H9 (cell line): Measurements from ENCODE around the gene GLRX. TPM values are rescaled to one million over a fixed set of nuclear protein-coding genes. Genes with fewer than 3 reads are reported as not detected.

Experiments used
- DNase-seq: peaks from one replicate; pipeline ENCODE4 v3.0.0-alpha.2; 2017
- H2AFZ ChIP-seq: one replicate; pipeline ENCODE4 v1.6.1; 2013; ENCODE audit warnings: mild to moderate bottlenecking, low read length, control low read depth, moderate library complexity
- H2AK5ac ChIP-seq: 2 replicates; pipeline ENCODE4 v1.6.1; 2013; ENCODE audit warnings: low read length, control low read depth, mixed read lengths; ENCODE audit not compliant: insufficient read length
- H2BK120ac ChIP-seq: one replicate; pipeline ENCODE4 v1.6.1; 2013; ENCODE audit warnings: low read depth, mild to moderate bottlenecking, low read length, control low read depth, inconsistent platforms; ENCODE audit not compliant: poor library complexity, severe bottlenecking
- H2BK12ac ChIP-seq: 2 replicates; pipeline ENCODE4 v1.6.1; 2013; ENCODE audit warnings: low read length, control low read depth, mixed read lengths, low read depth; ENCODE audit not compliant: insufficient read length
- H2BK15ac ChIP-seq: 2 replicates; pipeline ENCODE4 v1.6.1; 2013; ENCODE audit warnings: low read depth, low read length, control low read depth
- H2BK20ac ChIP-seq: one replicate; pipeline ENCODE4 v1.6.1; 2013; ENCODE audit warnings: low read depth, mild to moderate bottlenecking, low read length, control low read depth, inconsistent platforms; ENCODE audit not compliant: poor library complexity, severe bottlenecking
- H2BK5ac ChIP-seq: 2 replicates; pipeline ENCODE4 v1.6.1; 2013; ENCODE audit warnings: low read length, control low read depth, mixed read lengths; ENCODE audit not compliant: insufficient read length
- H3K14ac ChIP-seq: 2 replicates; pipeline ENCODE4 v1.6.1; 2013; ENCODE audit warnings: low read length, control low read depth; ENCODE audit not compliant: insufficient read depth
- H3K18ac ChIP-seq: 2 replicates; pipeline ENCODE4 v1.6.1; 2013; ENCODE audit warnings: low read depth, mild to moderate bottlenecking, mixed read lengths, low read length, control low read depth; ENCODE audit not compliant: insufficient read length
- H3K23ac ChIP-seq: 2 replicates; pipeline ENCODE4 v1.6.1; 2013; ENCODE audit warnings: low read length, control low read depth, mixed read lengths, low read depth; ENCODE audit not compliant: insufficient read length
- H3K23me2 ChIP-seq: 2 replicates; pipeline ENCODE4 v1.6.1; 2013; ENCODE audit warnings: low read depth, mild to moderate bottlenecking, mixed read lengths, low read length, control low read depth; ENCODE audit not compliant: insufficient read length, poor library complexity, severe bottlenecking
- H3K27ac ChIP-seq: 2 replicates; pipeline ENCODE4 v1.5.1; 2013; ENCODE audit warnings: low read length, control low read depth, mixed read lengths, low read depth; ENCODE audit not compliant: insufficient read length
- H3K27me3 ChIP-seq: 2 replicates; pipeline ENCODE4 v1.6.1; 2013; ENCODE audit warnings: low read length, control low read depth, inconsistent platforms; ENCODE audit not compliant: insufficient read depth
- H3K4ac ChIP-seq: 2 replicates; pipeline ENCODE4 v1.6.1; 2013; ENCODE audit warnings: low read depth, mild to moderate bottlenecking, control low read depth, inconsistent platforms, low read length, moderate library complexity
- H3K4me1 ChIP-seq: 2 replicates; pipeline ENCODE4 v1.6.1; 2013; ENCODE audit warnings: low read length, control low read depth, inconsistent platforms; ENCODE audit not compliant: insufficient read depth
- H3K4me2 ChIP-seq: 2 replicates; pipeline ENCODE4 v1.6.1; 2013; ENCODE audit warnings: low read length, control low read depth, mixed read lengths; ENCODE audit not compliant: insufficient read length, insufficient read depth
- H3K56ac ChIP-seq: 2 replicates; pipeline ENCODE4 v1.6.1; 2013; ENCODE audit warnings: low read depth, mild to moderate bottlenecking, mixed read lengths, low read length, control low read depth; ENCODE audit not compliant: insufficient read length
- H3K79me1 ChIP-seq: 2 replicates; pipeline ENCODE4 v1.6.1; 2013; ENCODE audit warnings: low read depth, mild to moderate bottlenecking, moderate library complexity, low read length, control low read depth, inconsistent platforms; ENCODE audit not compliant: insufficient read depth, poor library complexity, severe bottlenecking
- H3K79me2 ChIP-seq: 2 replicates; pipeline ENCODE4 v1.6.1; 2013; ENCODE audit warnings: low read length, control low read depth, inconsistent platforms; ENCODE audit not compliant: insufficient read depth
- H3K9ac ChIP-seq: 2 replicates; pipeline ENCODE4 v1.6.1; 2013; ENCODE audit warnings: low read length, control low read depth, mixed read lengths; ENCODE audit not compliant: insufficient read length; ENCODE audit errors: extremely low read depth
- H3K9me3 ChIP-seq: one replicate; pipeline ENCODE4 v1.6.1; 2013; ENCODE audit warnings: low read depth, low read length, inconsistent platforms; ENCODE audit not compliant: control insufficient read depth
- H3T11ph ChIP-seq: one replicate; pipeline ENCODE4 v1.6.1; 2013; ENCODE audit warnings: mild to moderate bottlenecking, low read length, control low read depth, inconsistent platforms
- H4K20me1 ChIP-seq: one replicate; pipeline ENCODE4 v1.6.1; 2013; ENCODE audit not compliant: control insufficient read depth, insufficient read length, insufficient read depth
- H4K5ac ChIP-seq: 2 replicates; pipeline ENCODE4 v1.6.1; 2013; ENCODE audit warnings: low read depth, mild to moderate bottlenecking, mixed read lengths, low read length, control low read depth; ENCODE audit not compliant: insufficient read length
- H4K8ac ChIP-seq: replicated peaks from 2 replicates; pipeline ENCODE4 v1.6.1; 2013; ENCODE audit warnings: low read length, control low read depth, mixed read lengths, low read depth; ENCODE audit not compliant: insufficient read length
- H4K91ac ChIP-seq: 2 replicates; pipeline ENCODE4 v1.6.1; 2013; ENCODE audit warnings: low read depth, mild to moderate bottlenecking, moderate library complexity, mixed read lengths, low read length, control low read depth; ENCODE audit not compliant: insufficient read length
- H3K27ac Mint-ChIP-seq, 3 experiments: 2 replicates in 2 of 3; 3 replicates in 1 of 3; pipeline ENCODE4 v1.8.0; 2020 to 2021; ENCODE audit warnings: mixed read lengths in 3 of 3, mild to moderate bottlenecking in 1 of 3, moderate library complexity in 1 of 3
- H3K27me3 Mint-ChIP-seq: 2 replicates; pipeline ENCODE4 v1.8.0; 2021; ENCODE audit warnings: low read depth, mild to moderate bottlenecking, moderate library complexity, mixed read lengths
- H3K36me3 Mint-ChIP-seq, 3 experiments: 2 replicates in 2 of 3; 3 replicates in 1 of 3; pipeline ENCODE4 v1.8.0; 2020 to 2021; ENCODE audit warnings: low read depth in 3 of 3, mixed read lengths in 3 of 3; ENCODE audit not compliant: insufficient read depth in 1 of 3
- H3K4me1 Mint-ChIP-seq, 2 experiments: 2 replicates each; pipeline ENCODE4 v1.8.0; 2020; ENCODE audit warnings: mixed read lengths in 2 of 2
- H3K4me3 Mint-ChIP-seq, 2 experiments: 2 replicates in 1 of 2; 3 replicates in 1 of 2; pipeline ENCODE4 v1.8.0; 2020 to 2021; ENCODE audit warnings: mild to moderate bottlenecking in 2 of 2, mixed read lengths in 2 of 2, moderate library complexity in 1 of 2
- H3K9me3 Mint-ChIP-seq, 2 experiments: 2 replicates in 1 of 2; 3 replicates in 1 of 2; pipeline ENCODE4 v1.8.0; 2020; ENCODE audit warnings: mild to moderate bottlenecking in 2 of 2, mixed read lengths in 2 of 2, moderate library complexity in 1 of 2
- CTCF ChIP-seq: fragments of 200-600 bp; sonication (generic); conservative IDR thresholded peaks from 3 replicates; pipeline ENCODE4 v1.8.0; 2021; ENCODE audit warnings: antibody characterized with exemption, mild to moderate bottlenecking
- WGBS: extraction: QIAGEN DNeasy Blood & Tissue Kit; methylation state at CpG from one replicate; pipeline ENCODE4 v1.1.7; 2013; ENCODE audit warnings: missing lambda C conversion rate, low lambda C conversion rate, mixed read lengths; ENCODE audit not compliant: insufficient read length; ENCODE audit errors: extremely low coverage; 5-methylcytosine and 5-hydroxymethylcytosine counted together
- total RNA-seq: library from RNA; stranded (reverse); gene quantifications from 2 replicates; pipeline ENCODE4 v1.2.1, GENCODE V29; 2021

The GLRX gene
- total RNA-seq, 1 experiment from 2014 or later, result 13.8 TPM

DNA sequence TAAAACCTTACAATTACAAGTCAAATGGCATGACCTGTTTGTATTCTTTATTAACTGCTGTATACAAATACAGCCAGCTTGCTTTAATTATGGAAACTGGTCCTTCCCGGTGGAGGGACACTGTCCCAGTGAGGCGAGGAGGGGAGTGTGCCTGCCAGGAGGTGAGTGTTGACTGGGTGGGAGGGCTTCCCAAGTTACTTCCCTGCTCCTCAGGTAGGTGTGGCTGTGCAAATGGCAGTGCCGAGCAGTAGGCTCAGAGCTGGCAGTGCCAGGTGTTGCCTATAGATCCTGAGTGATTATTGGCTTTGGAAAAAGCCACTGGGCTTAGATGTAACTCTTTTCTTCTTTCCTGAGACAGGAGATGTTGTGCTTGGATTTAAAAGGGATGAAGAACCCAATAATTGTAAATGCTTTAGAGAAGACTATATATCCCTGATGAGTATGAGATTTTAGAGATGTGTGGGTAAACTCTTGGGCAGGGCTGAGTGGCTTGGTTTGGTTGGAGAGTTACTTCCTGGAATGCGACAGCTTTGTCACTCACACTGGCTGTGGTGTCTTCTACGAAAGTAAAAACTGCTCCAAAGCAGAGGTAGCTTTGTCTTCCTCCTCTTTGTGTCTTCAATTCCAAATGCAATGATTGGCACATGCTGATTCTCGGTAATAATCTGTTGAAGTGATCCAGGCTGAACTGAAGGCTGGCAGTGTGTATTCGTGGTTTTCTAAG lies 43.7 kb downstream of the GLRX start:
- no peak overlapping the region for H3K9ac ChIP-seq
- no peak overlapping the region for H3K23ac ChIP-seq
- Mint-ChIP-seq H3K36me3 (peaks cover 0 to 2% (median 0%) of the 10 kb centered on the region in 3 experiments; a peak in 1 of 7 replicates), H3K27me3 (no peaks in the 10 kb centered on the region), H3K9me3 (no peaks in the 10 kb centered on the region), H3K27ac (no peak overlapping the region), H3K4me1 (peaks cover 3 to 4% of the 10 kb centered on the region in 2 experiments; a peak in 1 of 4 replicates), H3K4me3 (no peak overlapping the region)
- no peak overlapping the region for H4K91ac ChIP-seq
- H3K4ac ChIP-seq, result no peak overlapping the region
- H3K14ac ChIP-seq, result no peak overlapping the region
- no peak overlapping the region for H3K4me2 ChIP-seq
- no CpG with 5 or more reads among the region's 7 CpGs for WGBS
- H3T11ph ChIP-seq, result no peak overlapping the region
- no peak overlapping the region for H2BK120ac ChIP-seq
- no peaks in the 10 kb centered on the region for H3K79me2 ChIP-seq
- H2BK20ac ChIP-seq, result no peak overlapping the region
- no peak for TF ChIP-seq CTCF
- no peaks in the 10 kb centered on the region for H3K27me3 ChIP-seq
- no peak overlapping the region for H3K18ac ChIP-seq
- no peak overlapping the region for H3K56ac ChIP-seq
- DNase-seq, result no peak
- H2BK12ac ChIP-seq, result no peak overlapping the region
- H3K9me3 ChIP-seq, result no peaks in the 10 kb centered on the region
- no peaks in the 10 kb centered on the region for H3K4me1 ChIP-seq
- no peak overlapping the region for H2AK5ac ChIP-seq
- no peaks in the 10 kb centered on the region for H3K79me1 ChIP-seq
- H4K20me1 ChIP-seq, result no peaks in the 10 kb centered on the region
- H4K5ac ChIP-seq, result no peak overlapping the region
- H4K8ac ChIP-seq, result no peak overlapping the region
- H3K23me2 ChIP-seq, result no peaks in the 10 kb centered on the region
- H2AFZ ChIP-seq, result no peak overlapping the region
- H2BK5ac ChIP-seq, result no peak overlapping the region
- no peak overlapping the region for H2BK15ac ChIP-seq
- H3K27ac ChIP-seq, result no peak overlapping the region
